GM11168 (cell line): ENCODE results near the gene ZNF2.
"Not testable (repeated sequence)": the region's sequence is repeated elsewhere in the genome, so short reads cannot be mapped to it uniquely, and the experiment has no call there.

ENCODE experiments used
- in situ Hi-C: fragments of 300-500 bp; cut with MboI; formaldehyde crosslinking; loops from one replicate; pipeline ENCODE4 v1.12.0; 2022; ENCODE audit warnings: low sequenced_read_pairs; ENCODE audit not compliant: unreplicated experiment

The ZNF2 gene

GRCh38 chr2:95165371-95166064 lies at the start of gene ZNF2:
Gene ZNF2, plus strand, starts transcription at chr2:95165809. Its CDS starts 10,418 bp downstream, at chr2:95176227.
- in situ Hi-C loops, result no loop called here

DNA sequence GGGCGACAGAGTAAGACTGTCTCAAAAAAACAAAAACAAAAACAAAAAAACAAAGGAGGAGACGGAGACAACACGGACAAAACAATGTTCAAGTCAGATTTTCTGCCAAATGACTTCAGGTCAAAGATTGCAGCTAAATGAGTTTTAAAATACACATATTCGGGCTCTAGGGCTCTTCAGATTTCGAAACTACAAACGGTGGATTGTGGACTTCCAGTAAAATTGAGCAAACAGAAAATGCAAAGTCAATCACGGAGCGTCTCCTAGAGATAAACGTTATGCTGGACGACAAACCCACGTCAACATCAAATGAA lies 44.6 kb upstream of the ZNF2 start:
- in situ Hi-C loops, result no loop called here

DNA sequence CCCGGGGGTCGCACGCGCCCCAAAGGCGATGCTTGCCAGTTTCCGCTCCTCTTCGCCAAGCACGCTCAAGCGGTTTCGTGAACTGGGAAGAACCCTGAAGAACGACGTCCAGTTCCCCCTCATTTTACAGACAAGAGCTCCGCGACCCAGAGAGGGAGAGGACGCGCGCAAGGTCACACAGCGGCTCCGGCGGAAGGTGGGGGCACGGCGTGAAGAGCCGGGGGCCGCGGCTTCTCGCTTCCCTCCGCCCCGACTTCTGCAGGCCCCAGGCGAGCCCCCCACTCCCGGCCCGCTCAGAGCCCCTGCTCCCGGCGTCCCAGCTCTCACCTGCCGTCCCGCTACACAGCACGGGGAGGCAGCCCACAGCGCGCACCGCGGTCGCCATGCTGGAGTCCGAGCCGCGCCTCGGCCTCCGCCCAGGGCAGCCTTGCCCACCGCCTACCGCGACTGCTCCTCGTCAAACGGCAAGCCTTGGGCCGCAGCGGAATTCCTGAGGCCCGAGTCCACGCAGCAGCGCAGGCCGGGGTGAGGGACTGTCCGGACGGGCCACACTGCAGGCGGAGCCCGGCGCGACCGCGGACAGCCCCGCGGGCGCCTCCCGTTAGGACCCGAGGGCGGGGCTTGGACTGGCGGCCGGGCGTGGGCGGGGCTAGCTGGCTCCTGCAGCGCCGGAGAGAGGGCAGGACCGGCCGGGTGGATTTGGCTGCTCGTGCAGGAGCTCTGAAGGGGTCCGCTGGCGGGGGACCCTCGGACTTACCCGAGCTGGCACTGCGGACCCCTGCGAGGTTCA lies 44.0 kb upstream of the ZNF2 start, which contains the start of gene MRPS5:
TSS of gene MRPS5 (minus strand) at position 402 of the 790 bp plus-strand sequence. CDS start at position 385, 17 bp downstream.
- in situ Hi-C loops, result no loop called here

DNA sequence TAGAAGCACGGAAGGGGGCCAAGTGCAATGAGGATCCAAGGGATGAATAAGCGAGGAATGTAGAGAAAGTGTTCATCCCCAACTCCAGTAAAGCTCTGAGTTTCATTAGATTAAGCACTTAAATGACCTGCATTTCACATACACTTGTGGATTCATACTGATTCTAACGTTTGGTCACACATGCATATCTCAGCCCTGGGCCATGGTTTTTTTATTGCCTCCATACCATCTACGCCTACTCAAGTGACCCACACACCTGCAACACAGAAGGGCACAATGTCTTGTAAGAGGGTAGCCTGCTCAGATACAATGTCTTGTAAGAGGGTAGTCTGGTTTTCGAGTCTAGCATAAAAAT lies 43.4 kb upstream of the ZNF2 start:
- in situ Hi-C loops, result no loop called here

DNA sequence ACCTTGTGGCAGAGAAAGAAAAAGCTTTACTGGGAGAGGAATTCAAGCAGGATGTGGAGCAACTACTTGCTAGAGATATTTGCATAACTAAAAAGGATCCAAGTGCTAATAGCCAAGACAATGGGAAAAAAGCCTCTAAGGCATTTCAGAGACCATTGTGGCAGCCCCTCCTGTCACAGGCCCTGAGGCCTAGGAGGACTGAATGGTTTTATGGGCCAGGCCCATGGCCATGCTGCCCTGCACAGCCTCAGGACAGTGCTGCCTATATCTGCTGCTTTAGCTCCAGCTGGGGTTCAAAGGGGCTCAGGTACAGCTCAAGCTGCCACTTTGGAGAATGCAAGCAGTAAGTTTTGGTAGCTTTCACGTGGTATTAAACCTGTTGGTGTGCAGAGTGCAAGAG lies 26.9 kb upstream of the ZNF2 start:
- in situ Hi-C loops, result no loop called here

GRCh38 chr2:95143838-95144237 lies 21.8 kb upstream of the ZNF2 start:
- in situ Hi-C loops, result no loop called here

DNA sequence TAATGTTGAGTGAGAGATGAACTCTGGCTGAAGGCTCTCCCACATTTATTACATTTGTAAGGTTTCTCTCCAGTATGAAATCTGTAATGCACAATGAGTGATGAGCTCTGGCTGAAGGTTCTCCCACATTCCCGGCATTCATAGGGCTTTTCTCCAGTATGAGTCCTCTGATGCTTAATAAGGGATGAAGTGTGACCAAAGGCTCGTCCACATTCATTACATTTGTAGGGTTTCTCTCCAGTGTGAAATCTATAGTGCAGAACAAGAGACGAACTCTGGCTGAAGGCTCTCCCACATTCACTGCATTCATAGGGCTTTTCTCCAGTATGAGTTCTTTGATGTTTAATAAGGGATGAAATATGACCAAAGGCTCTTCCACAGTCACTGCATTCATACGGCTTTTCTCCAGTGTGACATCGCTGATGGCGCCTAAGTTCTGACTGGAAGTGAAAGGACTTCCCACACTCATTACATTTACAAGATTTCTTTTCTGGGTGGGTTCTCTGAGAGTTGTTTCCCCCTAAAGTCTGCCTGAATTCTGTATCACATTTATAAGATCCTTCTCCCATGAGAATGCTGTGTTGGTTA lies 16.1 kb upstream of the ZNF2 start:
- in situ Hi-C loops, result no loop called here

DNA sequence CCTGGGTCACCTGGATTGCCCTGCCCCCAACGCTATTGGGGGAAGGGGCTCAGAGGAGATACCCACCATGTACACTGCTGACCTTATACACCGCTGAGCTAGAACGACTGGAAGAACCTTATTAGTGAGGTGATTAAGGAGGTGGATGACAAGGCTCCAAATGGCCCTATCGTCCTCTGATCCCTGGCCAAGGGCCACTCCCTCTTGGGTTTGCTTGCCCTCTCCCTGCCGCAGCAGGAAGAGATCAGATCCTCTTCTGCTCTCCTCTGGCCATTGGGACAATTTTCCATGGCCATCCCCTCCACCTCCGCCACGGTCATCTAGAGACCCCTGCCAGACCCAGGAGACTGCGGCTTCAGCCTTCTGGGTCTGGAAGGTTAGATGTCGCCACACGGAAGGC lies 7.2 kb upstream of the ZNF2 start:
- in situ Hi-C loops, result no loop called here

DNA sequence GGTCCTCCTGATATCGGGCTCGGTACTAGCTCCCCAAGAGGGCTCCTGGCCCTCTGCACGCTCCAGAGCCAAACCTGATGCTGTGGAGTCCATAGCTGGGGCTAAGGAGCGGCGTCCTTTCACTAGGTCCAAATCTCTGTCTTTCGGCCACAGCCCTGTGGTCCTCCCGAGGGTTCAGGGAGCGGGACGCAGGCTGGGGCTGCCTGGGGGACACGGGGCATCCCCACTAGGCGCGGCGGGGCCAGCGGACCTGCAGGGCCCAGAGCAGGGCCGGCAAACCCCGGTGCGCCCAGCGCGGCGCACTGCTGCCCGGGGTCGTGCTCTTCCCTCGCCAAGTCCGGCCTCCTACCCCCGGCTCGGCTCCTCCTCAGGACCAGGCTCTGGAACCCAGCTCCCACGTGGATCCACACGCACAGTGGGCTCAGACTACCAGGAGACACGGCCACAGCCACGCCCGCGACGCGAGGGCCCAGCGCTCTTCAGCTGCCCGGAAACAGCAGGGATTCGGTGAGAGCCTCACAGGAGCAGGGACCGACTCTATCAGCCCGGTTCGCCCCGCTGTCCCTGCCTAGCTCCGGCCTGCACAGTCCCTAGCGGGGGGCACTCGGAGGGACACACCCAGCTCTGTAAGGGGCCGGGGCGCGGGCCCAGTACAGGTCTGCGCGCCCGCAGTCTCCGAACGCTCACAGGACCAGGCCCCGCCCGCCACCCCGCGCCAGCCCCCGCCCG lies 6.6 kb upstream of the ZNF2 start:
- in situ Hi-C loops, result no loop called here

GRCh38 chr2:95159690-95160449 lies 5.7 kb upstream of the ZNF2 start, which contains the start of gene ZNF514:
Gene ZNF514, minus strand, starts transcription at chr2:95159848. Its CDS starts 6,595 bp downstream, at chr2:95153253.
- in situ Hi-C loops, result no loop called here

GRCh38 chr2:95165030-95165370 lies 609 bp upstream of the ZNF2 start:
- in situ Hi-C loops, result no loop called here

DNA sequence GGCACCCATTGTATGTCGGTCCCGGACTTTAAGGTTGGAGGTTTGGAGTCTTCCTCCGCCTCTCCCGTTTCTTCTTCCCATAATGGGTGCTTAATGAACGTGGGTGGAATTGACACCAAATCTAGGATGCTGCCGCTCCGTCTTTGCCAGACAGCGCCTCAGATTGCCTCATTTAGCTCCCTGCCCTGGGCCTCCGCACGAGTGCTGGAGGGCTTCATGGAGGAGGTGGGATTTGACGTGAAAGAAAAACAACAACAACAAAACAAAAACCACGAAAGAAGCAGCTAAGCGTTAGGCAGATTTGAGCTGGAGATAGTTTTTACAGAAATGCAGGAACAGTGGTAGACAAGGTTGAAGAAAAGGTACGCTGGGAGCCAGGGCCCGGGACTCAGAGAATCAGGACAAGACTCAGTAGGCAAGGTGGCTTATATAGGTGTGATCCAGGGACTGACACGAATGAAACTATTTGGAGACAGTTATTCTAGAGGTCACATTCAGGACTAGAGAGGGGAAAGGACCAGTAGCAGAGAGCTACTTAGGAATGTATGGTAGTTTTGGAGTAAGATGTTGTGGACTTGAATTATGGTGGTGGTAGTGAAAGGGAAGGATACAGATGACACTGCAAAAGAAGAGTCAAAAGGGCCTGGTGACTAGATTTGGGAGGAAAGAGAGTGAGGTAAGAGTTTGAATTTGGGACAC lies 605 bp downstream of the ZNF2 start:
- in situ Hi-C loops, result no loop called here

GRCh38 chr2:95171902-95172301 lies 6.3 kb downstream of the ZNF2 start:
- in situ Hi-C loops, result no loop called here

GRCh38 chr2:95174031-95174542 lies 8.5 kb downstream of the ZNF2 start:
- in situ Hi-C loops, result no loop called here

- in situ Hi-C loops, result no loop called here
These were observed 13.8 kb downstream of the ZNF2 start for GRCh38 chr2:95179451-95179850.

DNA sequence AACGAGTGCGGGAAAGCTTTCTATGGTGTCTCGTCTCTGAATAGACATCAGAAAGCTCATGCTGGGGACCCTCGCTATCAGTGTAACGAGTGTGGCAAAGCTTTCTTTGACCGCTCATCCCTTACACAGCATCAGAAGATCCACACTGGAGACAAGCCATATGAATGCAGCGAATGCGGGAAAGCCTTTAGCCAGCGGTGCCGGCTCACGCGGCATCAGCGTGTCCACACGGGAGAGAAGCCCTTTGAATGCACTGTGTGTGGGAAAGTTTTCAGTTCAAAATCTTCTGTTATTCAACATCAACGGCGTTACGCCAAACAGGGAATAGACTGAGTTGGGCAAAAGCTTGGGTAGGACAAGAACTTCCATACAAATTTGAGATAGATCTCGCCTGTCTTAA lies 16.2 kb downstream of the ZNF2 start:
- in situ Hi-C loops, result no loop called here

DNA sequence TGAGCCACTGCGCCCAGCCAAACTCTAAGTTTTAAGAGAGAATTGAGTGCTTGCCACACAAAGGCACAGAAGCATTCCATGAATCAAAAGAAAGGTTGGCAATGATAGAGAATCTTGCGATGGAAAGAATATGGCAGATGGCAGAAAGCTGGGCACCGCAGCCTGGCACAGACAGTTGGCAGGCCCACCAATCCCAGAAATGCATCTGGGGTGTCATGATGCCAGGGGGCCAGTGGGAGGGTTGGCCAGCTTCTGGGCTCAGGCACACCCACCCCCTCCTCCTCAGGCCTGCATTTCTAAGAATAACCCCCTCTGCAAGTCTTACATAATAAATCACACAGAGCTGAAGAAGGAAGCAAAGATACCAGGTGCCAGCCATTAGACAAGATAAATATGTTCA lies 19.6 kb downstream of the ZNF2 start:
- in situ Hi-C loops, result no loop called here

- in situ Hi-C loops, result no loop called here
These were observed 20.4 kb downstream of the ZNF2 start for GRCh38 chr2:95185973-95186372.

DNA sequence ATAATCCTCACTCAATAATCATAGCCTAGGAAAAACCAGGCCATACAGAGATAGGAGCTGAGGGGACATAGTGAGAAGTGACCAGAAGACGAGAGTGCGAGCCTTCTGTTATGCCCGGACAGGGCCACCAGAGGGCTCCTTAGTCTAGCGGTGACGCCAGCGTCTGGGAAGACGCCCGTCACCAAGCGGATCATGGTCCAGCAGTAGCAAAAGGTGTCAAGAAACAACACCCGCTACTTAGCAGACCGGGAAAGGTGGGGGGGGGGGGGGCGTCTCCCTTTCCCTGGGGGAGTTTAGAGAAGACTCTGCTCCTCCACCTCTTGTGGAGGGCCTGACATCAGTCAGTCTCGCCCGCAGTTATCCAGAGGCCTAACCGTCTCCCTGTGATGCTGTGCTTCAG lies 27.3 kb downstream of the ZNF2 start:
- in situ Hi-C loops, result not testable (repeated sequence)
